Liver (tissue), 9 donors: ENCODE measurements around the gene CCDC6. TPM values are rescaled to one million over a fixed set of nuclear protein-coding genes. Genes with fewer than 3 reads are reported as not detected.

Experiments
- DNase-seq: peaks from one replicate; pipeline ENCODE4 v3.0.0-alpha.2; 2017; ENCODE audit warnings: low spot score
- H3K27ac ChIP-seq, 2 donors: one replicate each; pipeline ENCODE4 v1.7.0; 2013; ENCODE audit warnings: inconsistent platforms in 2 of 2, low read length in 2 of 2, control low read depth in 1 of 2, low read depth in 1 of 2, mild to moderate bottlenecking in 1 of 2
- H3K27me3 ChIP-seq, 4 donors: one replicate each; pipeline versions ENCODE4 v1.6.1 to v1.7.0; 2013; ENCODE audit warnings: low read length in 3 of 4, inconsistent platforms in 1 of 4, mild to moderate bottlenecking in 1 of 4, moderate library complexity in 1 of 4; ENCODE audit not compliant: control insufficient read depth in 4 of 4, insufficient read depth in 4 of 4
- H3K36me3 ChIP-seq, 4 donors: one replicate each; pipeline versions ENCODE4 v1.6.1 to v1.7.0; 2013; ENCODE audit warnings: low read length in 3 of 4, mild to moderate bottlenecking in 3 of 4, low read depth in 1 of 4, moderate library complexity in 1 of 4; ENCODE audit not compliant: control insufficient read depth in 4 of 4, insufficient read depth in 3 of 4
- H3K4me1 ChIP-seq, 4 donors: one replicate each; pipeline versions ENCODE4 v1.6.1 to v1.7.0; 2013; ENCODE audit warnings: low read length in 3 of 4, mild to moderate bottlenecking in 3 of 4, moderate library complexity in 1 of 4; ENCODE audit not compliant: control insufficient read depth in 4 of 4, insufficient read depth in 4 of 4
- H3K4me3 ChIP-seq, 3 donors: one replicate each; pipeline versions ENCODE4 v1.6.1 to v1.7.0; 2013; ENCODE audit warnings: low read length in 3 of 3, control low read depth in 1 of 3, low read depth in 1 of 3, mild to moderate bottlenecking in 1 of 3
- H3K9ac ChIP-seq, 2 donors: one replicate each; pipeline ENCODE4 v1.7.0; 2013; ENCODE audit warnings: low read length in 2 of 2, mild to moderate bottlenecking in 2 of 2, moderate library complexity in 2 of 2, control low read depth in 1 of 2, low read depth in 1 of 2
- H3K9me3 ChIP-seq, 4 donors: one replicate each; pipeline versions ENCODE4 v1.6.1 to v1.7.0; 2013; ENCODE audit warnings: low read length in 3 of 4; ENCODE audit not compliant: control insufficient read depth in 4 of 4
- ATF3 ChIP-seq: IDR thresholded peaks from 2 replicates; pipeline ENCODE4 v1.6.1; 2016; ENCODE audit warnings: antibody characterized with exemption
- CTCF ChIP-seq: fragments of 150-350 bp; IDR thresholded peaks from 2 replicates; pipeline ENCODE4 v1.5.1; 2017; ENCODE audit warnings: improper control_type of control experiment, low read depth, low read length; ENCODE audit not compliant: missing input control
- EGR1 ChIP-seq, 2 donors: IDR thresholded peaks; 2 replicates each; pipeline ENCODE4 v1.6.1; 2016 to 2018; ENCODE audit warnings: antibody characterized with exemption in 2 of 2, low read depth in 2 of 2
- FOXA1 ChIP-seq: IDR thresholded peaks from 2 replicates; pipeline ENCODE4 v1.6.1; 2016; ENCODE audit warnings: antibody characterized with exemption
- FOXA2 ChIP-seq: IDR thresholded peaks from 2 replicates; pipeline ENCODE4 v1.6.1; 2016; ENCODE audit warnings: antibody characterized with exemption
- GABPA ChIP-seq, 2 donors: IDR thresholded peaks in 1 of 2; conservative IDR thresholded peaks in 1 of 2; 2 replicates each; pipeline ENCODE4 v1.6.1; 2016; ENCODE audit warnings: antibody characterized with exemption in 2 of 2, mild to moderate bottlenecking in 1 of 2, moderate library complexity in 1 of 2
- HNF4A ChIP-seq, 2 donors: conservative IDR thresholded peaks; 2 replicates each; pipeline ENCODE4 v1.6.1; 2016; ENCODE audit warnings: antibody characterized with exemption in 2 of 2, mild to moderate bottlenecking in 2 of 2
- HNF4G ChIP-seq: IDR thresholded peaks from 2 replicates; pipeline ENCODE4 v1.6.1; 2016; ENCODE audit warnings: antibody characterized with exemption
- JUND ChIP-seq, 2 donors: IDR thresholded peaks; 2 replicates each; pipeline ENCODE4 v1.6.1; 2016; ENCODE audit warnings: antibody characterized with exemption in 2 of 2
- MAX ChIP-seq: IDR thresholded peaks from 2 replicates; pipeline ENCODE4 v1.6.1; 2016; ENCODE audit warnings: antibody characterized with exemption
- NR2F2 ChIP-seq: IDR thresholded peaks from 2 replicates; pipeline ENCODE4 v1.6.1; 2016; ENCODE audit warnings: antibody characterized with exemption
- RAD21 ChIP-seq, 2 donors: IDR thresholded peaks; 2 replicates each; pipeline ENCODE4 v1.6.1; 2016; ENCODE audit warnings: antibody characterized with exemption in 2 of 2, mild to moderate bottlenecking in 2 of 2
- REST ChIP-seq: IDR thresholded peaks from 2 replicates; pipeline ENCODE4 v1.6.1; 2016; ENCODE audit warnings: antibody characterized with exemption, mild to moderate bottlenecking
- RXRA ChIP-seq, 2 donors: IDR thresholded peaks; 2 replicates each; pipeline ENCODE4 v1.6.1; 2017 to 2018; ENCODE audit warnings: antibody characterized with exemption in 2 of 2, mild to moderate bottlenecking in 1 of 2
- SP1 ChIP-seq: IDR thresholded peaks from 2 replicates; pipeline ENCODE4 v1.6.1; 2018; ENCODE audit warnings: antibody characterized with exemption, mild to moderate bottlenecking
- TAF1 ChIP-seq: conservative IDR thresholded peaks from 2 replicates; pipeline ENCODE4 v1.6.1; 2016; ENCODE audit warnings: antibody characterized with exemption, mild to moderate bottlenecking
- YY1 ChIP-seq: IDR thresholded peaks from 2 replicates; pipeline ENCODE4 v1.6.1; 2016; ENCODE audit warnings: antibody characterized with exemption, mild to moderate bottlenecking
- ZBTB33 ChIP-seq: IDR thresholded peaks from 2 replicates; pipeline ENCODE4 v1.6.1; 2016; ENCODE audit warnings: antibody characterized with exemption
- WGBS: extraction: QIAGEN DNeasy Blood & Tissue Kit; methylation state at CpG from one replicate; pipeline ENCODE4 v1.1.7; 2013; 5-methylcytosine and 5-hydroxymethylcytosine counted together
- polyA plus RNA-seq, 2 donors: library from polyadenylated mRNA; stranded (reverse) in 1 of 2; unstranded in 1 of 2; fragments of 200-250 nt in 1 of 2; fragments of >200 nt in 1 of 2; fragmentation: Nextera tagmentation in 1 of 2; extraction: Ambion mirVana in 1 of 2; gene quantifications; one replicate each; pipeline versions ENCODE4 v1.2.1 to v1.2.3, GENCODE V29; 2013 to 2015
- total RNA-seq, 2 donors: library from RNA; depleted of rRNA; stranded (reverse); fragments of >200 nt; gene quantifications; one replicate each; pipeline ENCODE4 v1.2.3, GENCODE V29; 2014
- donor health status: healthy.
- donor health status: healthy.
- donor health status: healthy.
- donor health status: healthy.
- donor health status: healthy.

Gene CCDC6
- total and polyA plus RNA-seq, 4 donors: 4.7 to 14.3 (median 8.8) TPM

GRCh38 chr10:59752278-59752940 lies 153.9 kb downstream of the CCDC6 start:
- no peak overlapping the region for H3K27ac ChIP-seq
- H3K9ac ChIP-seq: no peak overlapping the region

GRCh38 chr10:59750155-59750945 lies 156.0 kb downstream of the CCDC6 start:
- H3K4me1 ChIP-seq: no peaks in the 10 kb centered on the region
- 88% methylated on average over 12 of the region's 12 CpGs for WGBS
- peaks cover 0 to 7% (median 0%) of the 10 kb centered on the region in 4 donors for H3K27me3 ChIP-seq
- H3K27ac ChIP-seq: no peak overlapping the region
- no peak for DNase-seq
- H3K4me3 ChIP-seq: no peak overlapping the region
- H3K36me3 ChIP-seq: no peaks in the 10 kb centered on the region
- TF ChIP-seq SP1 (no peak), CTCF (no peak), MAX (no peak), EGR1 (IDR thresholded peaks at IDR 0.05; ENCODE audit: low read depth in 2 of 2) (no peak), REST (no peak), HNF4A (conservative IDR thresholded peaks at IDR 0.05) (no peak), ATF3 (no peak), FOXA1 (no peak), ZBTB33 (no peak), RAD21 (IDR thresholded peaks at IDR 0.05) (no peak), GABPA (IDR thresholded peaks at IDR 0.05 in 1 of 2, conservative IDR thresholded peaks at IDR 0.05 in 1 of 2) (no peak), HNF4G (no peak), JUND (IDR thresholded peaks at IDR 0.05) (no peak), TAF1 (no peak), FOXA2 (no peak), RXRA (IDR thresholded peaks at IDR 0.05) (no peak), NR2F2 (no peak), YY1 (no peak)
- no peaks in the 10 kb centered on the region for H3K9me3 ChIP-seq
- no peak overlapping the region for H3K9ac ChIP-seq

More at GRCh38 chr10:59752278-59752940, 153.9 kb downstream of the CCDC6 start:
- Histone ChIP-seq H3K27me3 (peaks cover 0 to 7% (median 0%) of the 10 kb centered on the region in 4 donors), H3K4me3 (no peak overlapping the region), H3K36me3 (no peaks in the 10 kb centered on the region), H3K9me3 (no peaks in the 10 kb centered on the region), H3K4me1 (no peaks in the 10 kb centered on the region)
- 68% methylated on average over 2 of the region's 2 CpGs for WGBS
- TF ChIP-seq YY1: no peak
- TF ChIP-seq HNF4A (conservative IDR thresholded peaks at IDR 0.05): no peak
- TF ChIP-seq TAF1: no peak
- TF ChIP-seq EGR1 (IDR thresholded peaks at IDR 0.05; ENCODE audit: low read depth in 2 of 2): no peak
- no peak for TF ChIP-seq RAD21 (IDR thresholded peaks at IDR 0.05)
- no peak for DNase-seq
